Calu3 (cell line): Measurements from ENCODE around the gene SF3B4. TPM values are rescaled to one million over a fixed set of nuclear protein-coding genes. Genes with fewer than 3 reads are reported as not detected.

Experiments used
- BruUV-seq: library from RNA; stranded (reverse); fragments of 400-500 nt; replicated peaks from 2 replicates; lab custom pipeline; 2021; lab: Mats Ljungman, UMichigan
- CTCF ChIA-PET: fragments of 300-600 bp; sonication (Branson Sonifier 250); formaldehyde crosslinking; loops from one replicate; lab custom pipeline; 2022; ENCODE audit warnings: antibody characterized with exemption; lab: Charles Lee
- DNase-seq: peaks from one replicate; pipeline ENCODE4 v3.0.0; 2022
- H3K27ac Mint-ChIP-seq: one replicate; pipeline ENCODE4 v1.8.0; 2022; ENCODE audit warnings: mixed read lengths; ENCODE audit not compliant: unreplicated experiment
- H3K27me3 Mint-ChIP-seq: one replicate; pipeline ENCODE4 v1.8.0; 2022; ENCODE audit warnings: mixed read lengths; ENCODE audit not compliant: unreplicated experiment
- H3K36me3 Mint-ChIP-seq: one replicate; pipeline ENCODE4 v1.8.0; 2022; ENCODE audit warnings: mild to moderate bottlenecking, moderate library complexity, mixed read lengths; ENCODE audit not compliant: insufficient read depth, unreplicated experiment
- H3K4me1 Mint-ChIP-seq: one replicate; pipeline ENCODE4 v1.8.0; 2022; ENCODE audit warnings: mild to moderate bottlenecking, low read depth, mixed read lengths; ENCODE audit not compliant: unreplicated experiment
- H3K4me3 Mint-ChIP-seq: one replicate; pipeline ENCODE4 v1.8.0; 2022; ENCODE audit warnings: mild to moderate bottlenecking, low read depth, moderate library complexity, mixed read lengths; ENCODE audit not compliant: unreplicated experiment
- H3K9me3 Mint-ChIP-seq: one replicate; pipeline ENCODE4 v1.8.0; 2022; ENCODE audit warnings: low read depth, mixed read lengths; ENCODE audit not compliant: unreplicated experiment
- CTCF ChIP-seq: fragments of 200-600 bp; IDR thresholded peaks from one replicate; pipeline ENCODE4 v1.8.0; 2022; ENCODE audit warnings: antibody characterized with exemption; ENCODE audit not compliant: unreplicated experiment
- intact Hi-C: fragments of 100-400 bp; cut with micrococcal nuclease; formaldehyde crosslinking; loops from one replicate; pipeline ENCODE4 v1.10.0; 2022; ENCODE audit not compliant: unreplicated experiment
- total RNA-seq: library from RNA; stranded (reverse); gene quantifications from 2 replicates; pipeline ENCODE4 v1.2.3, GENCODE V29; 2022

Gene SF3B4
- total RNA-seq, 1 experiment from 2014 or later: 188 TPM

- Mint-ChIP-seq H3K27me3 (no peaks in the 10 kb centered on the region), H3K36me3 (peaks cover 27% of the 10 kb centered on the region), H3K4me1 (no peaks in the 10 kb centered on the region), H3K27ac (no peak overlapping the region), H3K4me3 (no peak overlapping the region), H3K9me3 (no peaks in the 10 kb centered on the region)
- intact Hi-C loops: no loop called here
- CTCF ChIA-PET: no interaction called here
- no TSS peak for BruUV-seq
- no peak for TF ChIP-seq CTCF
- DNase-seq: no peak
Observed at GRCh38 chr1:149967041-149967440, 39.4 kb upstream of the SF3B4 start.

GRCh38 chr1:149966405-149966804, 38.8 kb upstream of the SF3B4 start:
- Mint-ChIP-seq H3K27ac (no peak overlapping the region), H3K4me1 (no peaks in the 10 kb centered on the region), H3K36me3 (peaks cover 33% of the 10 kb centered on the region), H3K4me3 (no peak overlapping the region), H3K9me3 (no peaks in the 10 kb centered on the region), H3K27me3 (no peaks in the 10 kb centered on the region)
- no peak for TF ChIP-seq CTCF
- DNase-seq: no peak
- CTCF ChIA-PET: no interaction called here
- BruUV-seq: no TSS peak
- intact Hi-C loops: no loop called here

- H3K4me1 Mint-ChIP-seq: no peaks in the 10 kb centered on the region
- H3K27me3 Mint-ChIP-seq: no peaks in the 10 kb centered on the region
- BruUV-seq: no TSS peak
- no peak for TF ChIP-seq CTCF
- H3K4me3 Mint-ChIP-seq: no peak overlapping the region
- H3K36me3 Mint-ChIP-seq: peaks cover 43% of the 10 kb centered on the region
- no peaks in the 10 kb centered on the region for H3K9me3 Mint-ChIP-seq
- no peak overlapping the region for H3K27ac Mint-ChIP-seq
- no peak for DNase-seq
- intact Hi-C loops: no loop called here
- CTCF ChIA-PET: interaction anchor here (1.2 kb wide), 1 partner anchor 13 kb away, joined by 4 read pairs; no protein-coding TSS in a partner anchor
Observed at GRCh38 chr1:149965440-149965839, 37.8 kb upstream of the SF3B4 start.

- Mint-ChIP-seq H3K36me3 (peaks cover 61% of the 10 kb centered on the region), H3K27ac (no peak overlapping the region), H3K9me3 (no peaks in the 10 kb centered on the region), H3K27me3 (no peaks in the 10 kb centered on the region), H3K4me3 (no peak overlapping the region), H3K4me1 (no peaks in the 10 kb centered on the region)
- no peak for TF ChIP-seq CTCF
- BruUV-seq: no TSS peak
- intact Hi-C loops: loop anchor here (1.0 to 5.0 kb wide), 3 partner anchors 87 to 224 kb away; no protein-coding TSS in a partner anchor
- CTCF ChIA-PET: no interaction called here
- no peak for DNase-seq
Observed at GRCh38 chr1:149963358-149963757, 35.8 kb upstream of the SF3B4 start.
